Glomerular visceral epithelial cell (primary cell): ENCODE results near the gene TIMM10.

Source experiments
- DNase-seq: peaks from one replicate; pipeline ENCODE4 v3.0.0-alpha.2; 2016; ENCODE audit errors: extremely low spot score

Gene TIMM10

GRCh38 chr11:57530596-57531507 lies at the start of gene TIMM10:
TSS of gene TIMM10 (minus strand) at chr11:57530754. CDS start at chr11:57530189, 565 bp downstream.
- DNase-seq: peak; percentile 98

GRCh38 chr11:57574061-57574460 lies 43.5 kb upstream of the TIMM10 start:
- no peak for DNase-seq

- no peak for DNase-seq
Measured at GRCh38 chr11:57571606-57572005, 41.1 kb upstream of the TIMM10 start.

- peak; percentile 74 for DNase-seq
Measured at GRCh38 chr11:57568330-57568766, 37.8 kb upstream of the TIMM10 start.

- DNase-seq: peak; percentile 26
Measured at GRCh38 chr11:57567515-57568329, 37.2 kb upstream of the TIMM10 start, which contains the start of gene UBE2L6. TSS of gene UBE2L6 (minus strand) at chr11:57567672. CDS start at chr11:57567611, 61 bp downstream.

- no peak for DNase-seq
Measured at GRCh38 chr11:57566905-57567514, 36.5 kb upstream of the TIMM10 start.

- peak; percentile 37 for DNase-seq
Measured at GRCh38 chr11:57566005-57566904, 35.7 kb upstream of the TIMM10 start.

- DNase-seq: no peak
Measured at GRCh38 chr11:57562596-57562995, 32.0 kb upstream of the TIMM10 start.

- DNase-seq: no peak
Measured at GRCh38 chr11:57560146-57560545, 29.6 kb upstream of the TIMM10 start.

GRCh38 chr11:57556041-57556440 lies 25.5 kb upstream of the TIMM10 start:
- no peak for DNase-seq

GRCh38 chr11:57555393-57555792 lies 24.8 kb upstream of the TIMM10 start:
- DNase-seq: no peak

GRCh38 chr11:57552479-57552878 lies 21.9 kb upstream of the TIMM10 start:
- no peak for DNase-seq

- DNase-seq: no peak
Measured at GRCh38 chr11:57551941-57552340, 21.4 kb upstream of the TIMM10 start.

- no peak for DNase-seq
Measured at GRCh38 chr11:57549983-57550382, 19.4 kb upstream of the TIMM10 start.

- no peak for DNase-seq
Measured at GRCh38 chr11:57547854-57548377, 17.4 kb upstream of the TIMM10 start.

GRCh38 chr11:57546869-57547475 lies 16.4 kb upstream of the TIMM10 start:
- DNase-seq: peak; percentile 51

- DNase-seq: no peak
Measured at GRCh38 chr11:57546451-57546850, 15.9 kb upstream of the TIMM10 start.

GRCh38 chr11:57545883-57546282 lies 15.3 kb upstream of the TIMM10 start:
- DNase-seq: no peak

- DNase-seq: no peak
Measured at GRCh38 chr11:57544566-57544965, 14.0 kb upstream of the TIMM10 start.

- no peak for DNase-seq
Measured at GRCh38 chr11:57543593-57543992, 13.0 kb upstream of the TIMM10 start.
